CD8-positive, alpha-beta memory T cell (primary cell): ENCODE data around the gene TMOD3. TPM values are rescaled to one million over a fixed set of nuclear protein-coding genes. Genes with fewer than 3 reads are reported as not detected.
"Not testable (repeated sequence)": the region's sequence is repeated elsewhere in the genome, so short reads cannot be mapped to it uniquely, and the experiment has no call there.

Source experiments
- CTCF ChIA-PET: fragments of 350-600 bp; sonication (Branson Sonifier 250); formaldehyde crosslinking; loops from one replicate; lab custom pipeline; 2021; ENCODE audit warnings: antibody characterized with exemption; lab: Charles Lee
- POLR2A ChIA-PET: fragments of 350-600 bp; sonication (Branson Sonifier 250); formaldehyde crosslinking; loops from one replicate; lab custom pipeline; 2021; ENCODE audit warnings: antibody characterized with exemption; lab: Charles Lee
- DNase-seq, 5 donors: peaks; one replicate each; pipeline versions ENCODE4 v3.0.0 to v3.0.0-alpha.2; 2020 to 2022; ENCODE audit warnings: mixed read lengths in 1 of 5
- H3K27ac ChIP-seq: one replicate; pipeline ENCODE4 v1.7.0; 2013; ENCODE audit warnings: low read depth, mild to moderate bottlenecking, low read length, moderate library complexity
- H3K27me3 ChIP-seq: 2 replicates; pipeline ENCODE4 v1.7.0; 2013; ENCODE audit warnings: low read length, mild to moderate bottlenecking; ENCODE audit not compliant: insufficient read depth, poor library complexity, severe bottlenecking
- H3K36me3 ChIP-seq: 2 replicates; pipeline ENCODE4 v1.7.0; 2013; ENCODE audit warnings: mild to moderate bottlenecking, low read length, moderate library complexity; ENCODE audit not compliant: insufficient read depth
- H3K4me1 ChIP-seq: 2 replicates; pipeline ENCODE4 v1.7.0; 2013; ENCODE audit warnings: mild to moderate bottlenecking, low read length, moderate library complexity; ENCODE audit not compliant: insufficient read depth
- H3K4me3 ChIP-seq: 2 replicates; pipeline ENCODE4 v1.7.0; 2013; ENCODE audit warnings: mild to moderate bottlenecking, low read length
- H3K9me3 ChIP-seq: 2 replicates; pipeline ENCODE4 v1.7.0; 2013; ENCODE audit warnings: mild to moderate bottlenecking, low read length
- H3K27ac Mint-ChIP-seq, 8 donors: one replicate each; pipeline ENCODE4 v1.8.0; 2020 to 2021; ENCODE audit warnings: mixed read lengths in 8 of 8, mild to moderate bottlenecking in 6 of 8, inconsistent platforms in 3 of 8, moderate library complexity in 3 of 8
- H3K27me3 Mint-ChIP-seq, 2 donors: one replicate each; pipeline ENCODE4 v1.8.0; 2020 to 2021; ENCODE audit warnings: mixed read lengths in 2 of 2, mild to moderate bottlenecking in 1 of 2, moderate library complexity in 1 of 2
- H3K36me3 Mint-ChIP-seq, 3 donors: one replicate each; pipeline ENCODE4 v1.8.0; 2020 to 2021; ENCODE audit warnings: mixed read lengths in 3 of 3, inconsistent platforms in 1 of 3, mild to moderate bottlenecking in 1 of 3
- H3K4me1 Mint-ChIP-seq, 3 donors: one replicate each; pipeline ENCODE4 v1.8.0; 2020 to 2021; ENCODE audit warnings: mixed read lengths in 3 of 3, inconsistent platforms in 1 of 3, mild to moderate bottlenecking in 1 of 3
- H3K4me3 Mint-ChIP-seq, 7 donors: one replicate each; pipeline ENCODE4 v1.8.0; 2020 to 2021; ENCODE audit warnings: mixed read lengths in 7 of 7, mild to moderate bottlenecking in 6 of 7, moderate library complexity in 4 of 7, inconsistent platforms in 2 of 7
- H3K9me3 Mint-ChIP-seq, 5 donors: one replicate each; pipeline ENCODE4 v1.8.0; 2020 to 2022; ENCODE audit warnings: mixed read lengths in 5 of 5, mild to moderate bottlenecking in 3 of 5, moderate library complexity in 2 of 5, inconsistent platforms in 1 of 5
- polyA plus RNA-seq: library from polyadenylated mRNA; unstranded; fragments of 300-500 nt; fragmentation: Illumina TruSeq; gene quantifications from one replicate; pipeline ENCODE4 v1.2.3, GENCODE V29; 2021
- total RNA-seq, 2 experiments: library from RNA; stranded (reverse); gene quantifications; one replicate each; pipeline ENCODE4 v1.2.3, GENCODE V29; 2021

Gene TMOD3
- total and polyA plus RNA-seq, 3 experiments from 2014 or later: 34.0 to 54.0 (median 52.6) TPM

DNA sequence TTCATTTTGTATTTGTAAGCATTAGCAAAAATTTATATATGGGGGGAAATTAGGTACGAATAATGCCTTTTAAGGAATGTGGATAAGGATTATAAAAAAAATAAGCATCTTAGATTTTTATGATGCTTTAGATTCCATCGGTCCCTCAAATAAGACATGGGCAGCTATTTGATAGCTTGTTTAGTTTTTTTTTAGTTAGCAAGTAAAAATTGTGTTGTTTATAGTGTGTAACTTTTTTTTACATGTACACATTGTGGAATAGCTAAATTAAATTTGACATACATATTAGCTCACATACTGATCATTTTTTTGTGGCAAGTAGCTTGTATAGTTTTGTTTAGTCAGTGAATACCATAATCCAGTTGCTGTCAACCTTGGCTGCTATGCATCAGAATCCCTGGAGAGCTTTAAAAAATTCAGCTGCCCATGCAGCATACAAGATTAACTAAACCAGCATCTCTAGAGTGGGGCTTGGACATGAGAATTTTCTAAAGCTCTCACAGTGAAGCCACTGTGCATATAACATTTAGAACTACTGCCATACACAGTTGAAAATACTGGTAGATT is 53.9 kb downstream of the TMOD3 start:
- no peaks in the 10 kb centered on the region for H3K9me3 ChIP-seq
- no peak overlapping the region for H3K27ac ChIP-seq
- Mint-ChIP-seq H3K4me1 (peaks cover 30 to 45% (median 39%) of the 10 kb centered on the region in 3 donors), H3K36me3 (peaks cover 0 to 44% (median 3%) of the 10 kb centered on the region in 3 donors), H3K9me3 (no peaks in the 10 kb centered on the region), H3K4me3 (no peak overlapping the region), H3K27ac (peak overlapping the region in 3 of 8 donors; percentile 11 to 89 (median 30)), H3K27me3 (no peaks in the 10 kb centered on the region)
- peaks cover 6% of the 10 kb centered on the region for H3K36me3 ChIP-seq
- no peaks in the 10 kb centered on the region for H3K4me1 ChIP-seq
- DNase-seq: no peak
- POLR2A ChIA-PET: no interaction called here
- no peaks in the 10 kb centered on the region for H3K27me3 ChIP-seq
- CTCF ChIA-PET: no interaction called here
- no peak overlapping the region for H3K4me3 ChIP-seq

DNA sequence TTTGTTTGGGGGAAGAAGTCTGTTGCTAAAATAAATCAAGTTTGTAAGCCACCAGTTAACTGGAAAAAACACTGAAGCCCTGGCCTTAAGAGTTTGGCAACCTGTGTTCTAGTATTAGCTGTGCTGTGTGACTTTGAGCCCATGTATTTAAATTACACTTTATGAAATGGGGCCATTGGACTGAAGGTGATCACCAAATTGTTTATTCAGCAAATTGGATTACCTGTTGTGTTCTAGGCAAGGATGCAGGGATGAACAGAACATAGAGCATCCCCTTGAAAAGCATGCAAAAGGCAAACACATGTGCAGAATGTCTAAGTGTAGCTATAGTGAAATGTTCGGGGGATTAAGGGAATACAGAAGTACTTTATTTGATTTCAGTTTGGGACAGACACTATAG is 54.6 kb downstream of the TMOD3 start:
- Mint-ChIP-seq H3K36me3 (peaks cover 0 to 46% (median 6%) of the 10 kb centered on the region in 3 donors), H3K27ac (peak overlapping the region in 6 of 8 donors; percentile 5 to 89 (median 65)), H3K4me3 (no peak overlapping the region), H3K9me3 (no peaks in the 10 kb centered on the region), H3K4me1 (peaks cover 28 to 44% (median 36%) of the 10 kb centered on the region in 3 donors), H3K27me3 (no peaks in the 10 kb centered on the region)
- Histone ChIP-seq H3K36me3 (peaks cover 6% of the 10 kb centered on the region), H3K27ac (no peak overlapping the region), H3K4me1 (no peaks in the 10 kb centered on the region), H3K4me3 (no peak overlapping the region), H3K27me3 (no peaks in the 10 kb centered on the region), H3K9me3 (no peaks in the 10 kb centered on the region)
- DNase-seq: no peak
- ChIA-PET CTCF (no interaction called here), POLR2A (no interaction called here)

DNA sequence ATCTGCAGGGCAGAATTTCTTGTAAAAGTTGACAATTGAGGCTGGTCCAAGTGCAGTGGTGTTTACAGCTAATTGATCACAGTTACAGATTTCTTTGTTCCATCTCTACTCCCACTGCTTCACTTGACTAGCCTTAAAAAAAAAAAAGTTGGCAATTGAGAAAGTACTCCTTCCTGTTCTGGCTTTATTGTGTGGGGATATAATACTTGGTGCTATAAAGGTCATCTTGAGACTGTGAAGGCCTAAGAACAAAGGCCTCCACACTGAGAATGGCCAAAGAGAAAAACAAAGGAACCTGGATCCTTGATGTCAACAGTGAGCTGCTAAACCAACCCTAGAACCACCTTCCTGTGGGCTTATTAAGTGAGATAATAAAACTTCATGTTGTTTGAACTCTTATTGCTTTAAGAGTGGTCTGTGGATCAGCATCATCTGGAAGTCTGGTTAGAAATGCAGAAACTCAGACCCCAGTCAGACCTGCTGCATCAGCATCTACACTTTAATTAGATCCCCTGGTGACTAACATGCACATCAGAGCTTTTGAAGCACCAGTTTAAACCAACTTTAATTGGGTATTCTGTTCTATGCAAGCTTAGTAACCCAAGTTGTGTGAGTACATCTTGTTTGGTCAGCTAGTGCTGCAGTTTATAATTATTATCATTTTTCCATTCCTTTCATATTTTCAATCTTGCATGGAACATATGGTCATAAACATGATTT is 55.2 kb downstream of the TMOD3 start:
- H3K9me3 ChIP-seq: no peaks in the 10 kb centered on the region
- H3K27ac Mint-ChIP-seq: peak overlapping the region in 7 of 8 donors; percentile 7 to 89 (median 56)
- POLR2A ChIA-PET: no interaction called here
- no peak overlapping the region for H3K4me3 ChIP-seq
- no peaks in the 10 kb centered on the region for H3K27me3 ChIP-seq
- peaks cover 0 to 50% (median 6%) of the 10 kb centered on the region in 3 donors for H3K36me3 Mint-ChIP-seq
- no peak for DNase-seq
- H3K36me3 ChIP-seq: peaks cover 11% of the 10 kb centered on the region
- no peak overlapping the region for H3K4me3 Mint-ChIP-seq
- no peaks in the 10 kb centered on the region for H3K4me1 ChIP-seq
- H3K9me3 Mint-ChIP-seq: no peaks in the 10 kb centered on the region
- no peak overlapping the region for H3K27ac ChIP-seq
- H3K4me1 Mint-ChIP-seq: peaks cover 22 to 37% (median 31%) of the 10 kb centered on the region in 3 donors
- CTCF ChIA-PET: no interaction called here
- H3K27me3 Mint-ChIP-seq: no peaks in the 10 kb centered on the region

DNA sequence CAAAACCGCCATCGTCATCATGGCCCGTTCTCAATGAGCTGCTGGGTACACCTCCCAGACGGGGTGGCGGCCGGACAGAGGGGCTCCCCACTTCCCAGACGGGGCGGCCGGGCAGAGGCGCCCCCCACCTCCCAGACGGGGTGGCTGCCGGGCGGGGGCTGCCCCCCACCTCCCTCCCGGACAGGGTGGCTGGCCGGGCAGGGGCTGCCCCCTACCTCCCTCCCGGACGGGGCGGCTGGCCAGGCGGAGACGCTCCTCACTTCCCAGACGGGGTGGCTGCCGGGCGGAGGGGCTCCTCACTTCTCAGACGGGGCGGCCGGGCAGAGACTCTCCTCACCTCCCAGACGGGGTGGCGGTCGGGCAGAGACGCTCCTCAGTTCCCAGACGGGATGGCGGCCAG is 56.3 kb downstream of the TMOD3 start:
- CTCF ChIA-PET, H3K27ac Mint-ChIP-seq: not testable (repeated sequence)

DNA sequence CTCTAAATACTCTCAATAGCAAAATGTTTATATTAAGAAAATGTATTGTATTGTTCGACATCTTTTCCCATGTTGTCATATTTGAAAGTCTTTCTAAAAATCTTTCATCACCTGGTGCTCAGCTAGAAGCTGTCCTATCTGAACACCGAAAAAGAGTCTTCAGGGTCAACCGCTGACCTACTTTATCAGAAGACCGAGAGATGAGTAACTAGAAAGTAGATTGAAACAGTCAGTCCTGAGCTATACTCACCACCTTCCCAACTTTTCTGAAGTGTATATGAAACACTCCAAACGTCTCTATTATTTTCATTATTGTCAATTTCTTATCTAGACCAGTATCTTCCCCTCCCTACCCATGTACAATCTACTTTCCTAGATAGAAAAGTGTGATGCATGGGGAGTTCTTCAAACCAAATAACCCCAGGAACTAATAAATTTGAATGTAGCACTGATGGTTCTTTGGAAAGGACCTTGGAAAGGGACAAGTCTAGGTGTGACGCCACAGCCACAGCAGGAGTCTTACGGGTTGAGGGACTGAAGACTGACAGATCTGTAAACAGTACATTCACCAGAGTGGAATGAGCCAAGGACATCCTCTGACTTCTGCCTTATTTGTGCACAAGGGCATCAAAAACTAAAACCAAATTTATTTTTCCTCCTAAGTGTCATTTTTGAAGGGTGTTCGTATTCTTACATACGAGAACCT is 58.6 kb downstream of the TMOD3 start:
- Histone ChIP-seq H3K27me3 (no peaks in the 10 kb centered on the region), H3K4me3 (no peak overlapping the region), H3K9me3 (no peaks in the 10 kb centered on the region), H3K36me3 (peaks cover 24% of the 10 kb centered on the region), H3K4me1 (no peaks in the 10 kb centered on the region), H3K27ac (no peak overlapping the region)
- Mint-ChIP-seq H3K4me3 (no peak overlapping the region), H3K27ac (peak overlapping the region in 3 of 8 donors; percentile 28 to 64 (median 54)), H3K27me3 (no peaks in the 10 kb centered on the region), H3K9me3 (no peaks in the 10 kb centered on the region), H3K4me1 (peaks cover 14 to 22% (median 14%) of the 10 kb centered on the region in 3 donors), H3K36me3 (peaks cover 0 to 63% (median 15%) of the 10 kb centered on the region in 3 donors)
- POLR2A ChIA-PET: no interaction called here
- DNase-seq: no peak
- CTCF ChIA-PET: interaction anchor here (0.9 to 2.7 kb wide), 7 partner anchors 9 to 339 kb away, joined by 3 to 7 read pairs (median 4); no protein-coding TSS in a partner anchor

More for the DNA sequence above, 56.3 kb downstream of the TMOD3 start:
- H3K4me1 ChIP-seq, H3K9me3 ChIP-seq, H3K27me3 Mint-ChIP-seq, H3K9me3 Mint-ChIP-seq, POLR2A ChIA-PET, H3K27ac ChIP-seq, H3K27me3 ChIP-seq, DNase-seq, H3K4me3 ChIP-seq, H3K4me3 Mint-ChIP-seq: not testable (repeated sequence)
- peaks cover 0 to 54% (median 7%) of the 10 kb centered on the region in 3 donors for H3K36me3 Mint-ChIP-seq
- H3K36me3 ChIP-seq: peaks cover 14% of the 10 kb centered on the region
- H3K4me1 Mint-ChIP-seq: peaks cover 18 to 34% (median 23%) of the 10 kb centered on the region in 3 donors

DNA sequence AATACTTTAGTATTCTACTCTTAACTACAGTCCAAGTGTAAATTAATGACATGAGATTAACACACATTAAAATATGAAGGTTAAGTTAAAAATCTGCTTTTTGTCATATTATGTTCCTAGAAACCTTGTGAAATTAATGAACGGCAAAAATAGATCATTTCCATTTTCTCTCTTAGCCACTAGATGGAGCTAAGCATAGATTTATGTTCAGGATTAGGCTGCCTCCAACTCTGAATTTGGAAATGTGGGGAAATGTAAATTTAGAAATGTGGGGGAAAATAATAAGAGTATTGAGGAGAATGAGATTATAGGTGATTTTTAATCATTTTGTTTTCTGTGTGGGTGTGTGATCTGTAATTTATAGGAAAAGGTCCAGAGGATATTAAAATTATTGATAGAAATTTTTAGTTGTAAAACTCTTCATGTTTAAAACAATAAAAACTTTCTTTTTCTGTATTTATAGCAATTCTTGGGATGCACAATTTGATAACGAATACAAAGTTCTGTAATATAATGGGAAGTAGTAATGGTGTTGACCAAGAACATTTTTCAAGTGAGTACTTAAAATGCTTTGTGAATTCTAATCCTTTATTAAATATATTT is 59.2 kb downstream of the TMOD3 start:
- Mint-ChIP-seq H3K4me1 (peaks cover 14 to 21% (median 14%) of the 10 kb centered on the region in 3 donors), H3K27ac (peak overlapping the region in 1 of 8 donors; percentile 23), H3K36me3 (peaks cover 0 to 67% (median 16%) of the 10 kb centered on the region in 3 donors), H3K4me3 (no peak overlapping the region), H3K9me3 (no peaks in the 10 kb centered on the region), H3K27me3 (no peaks in the 10 kb centered on the region)
- H3K27me3 ChIP-seq: no peaks in the 10 kb centered on the region
- H3K4me3 ChIP-seq: no peak overlapping the region
- ChIA-PET CTCF (interaction anchor here (0.9 to 2.7 kb wide), 9 partner anchors 9 to 339 kb away, joined by 3 to 7 read pairs (median 4); no protein-coding TSS in a partner anchor), POLR2A (interaction anchor here (0.6 kb wide), 1 partner anchor 27 kb away, joined by 10 read pairs; no protein-coding TSS in a partner anchor)
- no peaks in the 10 kb centered on the region for H3K4me1 ChIP-seq
- H3K27ac ChIP-seq: no peak overlapping the region
- peaks cover 24% of the 10 kb centered on the region for H3K36me3 ChIP-seq
- no peaks in the 10 kb centered on the region for H3K9me3 ChIP-seq
- DNase-seq: peak in 1 of 5 donors; percentile 11

DNA sequence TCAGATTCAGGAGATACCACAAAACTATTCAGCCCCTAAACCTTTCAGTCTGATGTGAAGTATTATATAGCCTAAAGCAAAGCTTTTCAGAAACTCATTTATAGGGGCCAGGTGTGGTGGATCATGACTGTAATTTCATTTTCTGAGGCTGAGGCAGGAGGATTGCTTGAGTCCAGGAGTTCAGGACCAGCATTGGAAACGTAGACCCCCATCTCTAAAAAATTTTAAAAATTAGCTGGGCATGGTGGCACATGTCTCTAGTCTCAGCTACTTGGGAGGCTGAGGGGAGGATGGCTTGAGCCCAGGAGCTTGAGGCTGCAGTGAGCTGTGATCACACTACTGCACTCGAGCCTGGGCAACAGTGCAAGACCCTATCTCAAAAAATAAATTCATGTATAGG is 60.0 kb downstream of the TMOD3 start:
- no peaks in the 10 kb centered on the region for H3K27me3 Mint-ChIP-seq
- Histone ChIP-seq H3K27me3 (no peaks in the 10 kb centered on the region), H3K4me3 (no peak overlapping the region), H3K36me3 (peaks cover 24% of the 10 kb centered on the region), H3K27ac (no peak overlapping the region), H3K9me3 (no peaks in the 10 kb centered on the region), H3K4me1 (no peaks in the 10 kb centered on the region)
- no peak overlapping the region for H3K27ac Mint-ChIP-seq
- CTCF ChIA-PET: interaction anchor here (1.0 to 2.7 kb wide), 7 partner anchors 8 to 338 kb away, joined by 3 to 7 read pairs (median 5); partner anchors contain the start of gene LEO1
- H3K4me1 Mint-ChIP-seq: peaks cover 7 to 13% (median 8%) of the 10 kb centered on the region in 3 donors
- no peak for DNase-seq
- POLR2A ChIA-PET: no interaction called here
- peaks cover 2 to 71% (median 20%) of the 10 kb centered on the region in 3 donors for H3K36me3 Mint-ChIP-seq
- no peak overlapping the region for H3K4me3 Mint-ChIP-seq
- H3K9me3 Mint-ChIP-seq: no peaks in the 10 kb centered on the region
